Heart right ventricle (tissue), 16 donors: ENCODE results near the gene SERTAD4. TPM values are rescaled to one million over a fixed set of nuclear protein-coding genes. Genes with fewer than 3 reads are reported as not detected.
"Not testable (repeated sequence)": the region's sequence is repeated elsewhere in the genome, so short reads cannot be mapped to it uniquely, and the experiment has no call there.

ENCODE experiments used
- ATAC-seq, 8 donors: fragments of 200-7000 bp; cut with Tn5 transposase; one replicate each; pipeline ENCODE4 v1.9.1; 2020; ENCODE audit warnings: mild to moderate bottlenecking in 8 of 8, moderate library complexity in 8 of 8, moderate number of reproducible peaks in 1 of 8
- DNase-seq, 2 donors: peaks; one replicate each; pipeline ENCODE4 v3.0.0-alpha.2; 2020
- H3K27ac ChIP-seq, 10 donors: fragments of 200-600 bp; sonication (generic) in 2 of 10; one replicate each; pipeline versions ENCODE4 v1.5.0 to v1.8.0; 2020 to 2022; ENCODE audit warnings: mild to moderate bottlenecking in 3 of 10
- H3K27me3 ChIP-seq, 7 donors: fragments of 200-600 bp; one replicate each; pipeline ENCODE4 v1.8.0; 2021 to 2022; ENCODE audit warnings: mild to moderate bottlenecking in 2 of 7
- H3K36me3 ChIP-seq, 9 donors: fragments of 200-600 bp; sonication (generic) in 1 of 9; one replicate each; pipeline versions ENCODE4 v1.5.0 to v1.8.0; 2020 to 2022; ENCODE audit warnings: mild to moderate bottlenecking in 2 of 9
- H3K4me1 ChIP-seq, 9 donors: fragments of 200-600 bp; sonication (generic) in 1 of 9; one replicate each; pipeline versions ENCODE4 v1.5.0 to v1.8.0; 2020 to 2022; ENCODE audit warnings: mild to moderate bottlenecking in 4 of 9
- H3K4me3 ChIP-seq, 10 donors: fragments of 200-600 bp; sonication (generic) in 2 of 10; one replicate each; pipeline versions ENCODE4 v1.5.0 to v1.8.0; 2020 to 2022; ENCODE audit warnings: mild to moderate bottlenecking in 7 of 10, moderate library complexity in 2 of 10
- H3K9me3 ChIP-seq, 11 donors: fragments of 200-600 bp in 10 of 11; sonication (generic) in 2 of 11; one replicate each; pipeline versions ENCODE4 v1.5.0 to v1.8.0; 2013 to 2022; ENCODE audit warnings: mild to moderate bottlenecking in 2 of 11, control low read depth in 1 of 11, moderate library complexity in 1 of 11
- CTCF ChIP-seq, 9 donors: fragments of 200-600 bp; sonication (generic) in 2 of 9; IDR thresholded peaks; one replicate each; pipeline versions ENCODE4 v1.5.0 to v1.8.0; 2021 to 2022; ENCODE audit warnings: antibody characterized with exemption in 9 of 9, mild to moderate bottlenecking in 5 of 9, moderate library complexity in 1 of 9
- WGBS, 2 donors: extraction: QIAGEN DNeasy Blood & Tissue Kit; methylation state at CpG; one replicate each; pipeline ENCODE4 v1.1.7; 2013; ENCODE audit warnings: inconsistent platforms in 1 of 2; 5-methylcytosine and 5-hydroxymethylcytosine counted together
- intact Hi-C, 10 donors: fragments of 100-400 bp; cut with DNase I; formaldehyde crosslinking; loops; one replicate each; pipeline versions ENCODE4 v1.11.1 to v1.14.2; 2022
- long read RNA-seq, 3 donors: library from polyadenylated mRNA; unstranded; transcript quantifications; one replicate each; pipeline ENCODE4 v2.0.0, GENCODE V29; 2020 to 2021
- polyA plus RNA-seq, 2 donors: library from polyadenylated mRNA; stranded (reverse); fragments of 200-250 nt; gene quantifications; one replicate each; pipeline ENCODE4 v1.2.3, GENCODE V29; 2013
- total RNA-seq, 10 donors: library from RNA; stranded (reverse); fragmentation: NEBNext Ultra II Directional in 3 of 10; extraction: Animal tissue kit (Norgen Biotek cat#: 25700) in 3 of 10; gene quantifications; one replicate each; pipeline versions ENCODE4 v1.2.1 to v1.2.4, GENCODE V29; 2021 to 2023
- donor health status: Arrhythmogenic right ventricular cardiomyopathy.
- donor health status: ischemic (EF 13 %, LVEDD 7.1; RV severe dilation, severe dysfunction).
- donor health status: healthy with polysubstance abuse.
- donor health status: DM: no; HTN: yes; CAD: no.
- donor health status: DM: no; HTN: no; CAD: no.
- donor health status: ischemic (EF 25% LVEDD 6.9; RV normal size, moderate dysfunction).
- donor health status: ischemic (EF 25% LVEDD 5.7; RV mildly dilated, moderate dysfunction).
- donor health status: healthy.
- donor health status: DM: yes; HTN: yes; CAD: no.
- donor health status: Ischemic cardiomyopathy.
- donor health status: ischemic (EF 35%, LVEDD 5.7; RV mildly dilated, moderate dysfunction).
- donor health status: nonischemic (EF 11% LVEDD 7.7; RV severe dilation, severe dysfunction).
- donor health status: DM: yes; HTN: yes; CAD: no.
- donor health status: PGD.
- donor health status: ischemic (EF 29% LVEDD 5.4; RV normal size, mild dysfunction).
- donor health status: nonischemic (EF 23%, LVEDD 6.1; RV moderate dilation, normal function).

SERTAD4 gene
- total RNA-seq = 1 to 10 TPM; 1.5 to 5.4 (median 2.8) TPM
- 1 to 10 TPM; 2.1 to 2.3 TPM for polyA plus RNA-seq
- long read RNA-seq, donor 1, full-length matches to known transcripts = 2 of 3 reads
- long read RNA-seq, donor 1, partial matches to known transcripts = 0 of 3 reads
- long read RNA-seq, donor 1, other reads (novel, unspliced or antisense) = 1 of 3 reads
- long read RNA-seq, donor 2, full-length matches to known transcripts = 3 of 5 reads
- long read RNA-seq, donor 2, partial matches to known transcripts = 1 of 5 reads
- long read RNA-seq, donor 2, other reads (novel, unspliced or antisense) = 1 of 5 reads
- long read RNA-seq, donor 3, full-length matches to known transcripts = 2 of 4 reads
- long read RNA-seq, donor 3, partial matches to known transcripts = 1 of 4 reads
- long read RNA-seq, donor 3, other reads (novel, unspliced or antisense) = 1 of 4 reads

DNA sequence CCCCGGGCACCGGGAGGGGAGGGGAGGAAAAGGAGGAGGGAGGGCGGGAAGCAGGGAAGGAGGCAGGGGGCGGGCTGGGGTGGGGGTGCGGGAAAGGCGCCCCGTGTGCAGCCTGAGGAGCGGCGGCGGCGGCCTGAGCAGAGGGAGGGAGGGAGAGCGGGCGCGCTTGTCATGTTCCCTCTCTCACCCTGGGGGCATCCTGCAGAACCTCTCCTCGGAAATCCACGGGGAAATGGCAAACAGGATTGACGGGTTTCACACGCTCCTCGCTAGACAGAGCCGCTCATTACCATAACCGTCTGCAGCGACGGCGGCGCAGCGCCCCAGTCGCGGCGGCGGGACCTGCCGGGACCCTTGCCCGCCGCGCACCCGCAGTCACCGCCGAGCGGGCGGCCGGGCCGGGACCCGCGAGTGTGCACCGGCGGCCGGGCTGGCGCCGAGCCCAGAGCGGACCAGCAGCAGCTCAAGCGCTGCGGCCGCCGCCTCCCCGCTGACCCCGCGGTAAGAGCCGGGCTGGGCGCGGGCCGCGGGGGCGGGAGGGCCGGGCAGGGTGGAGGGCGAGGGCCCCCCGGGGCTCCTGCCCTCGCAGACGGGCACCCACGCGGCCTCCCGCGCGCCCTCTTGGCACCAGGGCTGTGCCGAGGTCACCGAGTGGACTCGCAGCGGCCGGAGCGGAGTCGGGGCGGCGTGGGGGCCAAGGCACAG is at the start of gene SERTAD4:
TSS of gene SERTAD4 (plus strand) at position 286 of the 705 bp plus-strand sequence. CDS start 5,165 bp downstream, outside the sequence.
- DNase-seq = peak in 1 of 2 donors; percentile 41
- Histone ChIP-seq H3K4me1 (peaks cover 0 to 41% (median 30%) of the 10 kb centered on the region in 9 donors), H3K36me3 (no peaks in the 10 kb centered on the region), H3K9me3 (no peaks in the 10 kb centered on the region), H3K27ac (peak within 1 kb of the TSS; percentile 42 to 96 (median 88)), H3K4me3 (peak within 1 kb of the TSS; percentile 38 to 82 (median 66)), H3K27me3 (peaks cover 0 to 80% (median 5%) of the 10 kb centered on the region in 7 donors)
- WGBS, 2 donors = 1% methylated on average over 68 to 81 of the region's 81 CpGs
- TF ChIP-seq CTCF (IDR thresholded peaks at IDR 0.05) = no peak
- peak in 3 of 8 donors; percentile 5 to 21 (median 14) for ATAC-seq
- intact Hi-C loops = loop anchor here in 6 of 10 donors (1.0 to 10.0 kb wide), 6 partner anchors 19 to 80 kb away; no protein-coding TSS in a partner anchor

- H3K4me1 ChIP-seq = no peaks in the 10 kb centered on the region
- DNase-seq (no peak), ATAC-seq (no peak)
- 59% methylated on average over 2 of the region's 2 CpGs for WGBS, 2 donors
- no peaks in the 10 kb centered on the region for H3K36me3 ChIP-seq
- intact Hi-C loops = no loop called here
- H3K27me3 ChIP-seq = no peaks in the 10 kb centered on the region
- H3K9me3 ChIP-seq = no peaks in the 10 kb centered on the region
- H3K4me3 ChIP-seq = no peak overlapping the region
- no peak for TF ChIP-seq CTCF (IDR thresholded peaks at IDR 0.05)
- no peak overlapping the region for H3K27ac ChIP-seq
These were observed 47.5 kb upstream of the SERTAD4 start for GRCh38 chr1:210185063-210185462.

- H3K36me3 ChIP-seq, intact Hi-C loops, H3K9me3 ChIP-seq, H3K27ac ChIP-seq, H3K4me1 ChIP-seq, H3K27me3 ChIP-seq, H3K4me3 ChIP-seq, ATAC-seq, DNase-seq: not testable (repeated sequence)
- 88 to 90% methylated on average over 18 of the region's 18 CpGs for WGBS, 2 donors
These were observed 44.6 kb upstream of the SERTAD4 start for GRCh38 chr1:210187849-210188606.

DNA sequence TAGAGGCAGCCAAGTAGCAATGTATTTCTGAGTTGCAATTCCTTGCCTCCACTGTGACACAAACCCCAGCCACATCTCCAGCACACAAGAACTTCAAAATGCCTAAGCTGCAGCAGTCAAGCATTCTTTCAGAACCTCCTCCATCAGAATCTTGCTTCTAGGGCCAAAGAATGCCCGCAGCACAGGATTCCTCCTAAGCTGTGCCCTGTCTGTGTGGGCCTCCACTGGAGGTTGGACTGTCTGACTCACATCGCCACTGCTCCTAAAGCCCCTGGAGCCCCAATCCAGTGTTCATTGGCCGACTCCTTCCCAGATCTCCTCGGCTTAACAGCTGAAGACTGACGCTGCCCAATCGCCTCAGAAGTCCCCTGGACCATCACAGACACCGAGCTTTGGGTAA is 43.2 kb upstream of the SERTAD4 start:
- H3K27me3 ChIP-seq = no peaks in the 10 kb centered on the region
- no peak overlapping the region for H3K4me3 ChIP-seq
- no peak for TF ChIP-seq CTCF (IDR thresholded peaks at IDR 0.05)
- H3K4me1 ChIP-seq = no peaks in the 10 kb centered on the region
- DNase-seq (no peak), ATAC-seq (no peak)
- WGBS, 2 donors = 91 to 92% methylated on average over 7 of the region's 7 CpGs
- intact Hi-C loops = no loop called here
- peaks cover 0 to 9% (median 0%) of the 10 kb centered on the region in 11 donors for H3K9me3 ChIP-seq
- no peaks in the 10 kb centered on the region for H3K36me3 ChIP-seq
- H3K27ac ChIP-seq = no peak overlapping the region
